Measurements from ENCODE around the gene TGFBR2. TPM values are rescaled to one million over a fixed set of nuclear protein-coding genes. Genes with fewer than 3 reads are reported as not detected.

Gene TGFBR2
- total and polyA plus RNA-seq, 2 of the 13 experiments (the other 11 are each of a cell fraction or from before 2014, with no cell fraction given), result 82.2 to 187 TPM

GRCh38 chr3:30667280-30667651 lies 60.9 kb downstream of the TGFBR2 start:
- no peak overlapping the region for H3K4me2 ChIP-seq (ENCODE audit: low read depth, low read length)
- ATAC-seq, result no peak
- CTCF ChIA-PET (ENCODE audit: low intra/inter-chr PET ratio, low total read pairs), result no interaction called here

GRCh38 chr3:30668051-30668609 lies 61.7 kb downstream of the TGFBR2 start:
- ChIA-PET POLR2A (no interaction called here), CTCF (ENCODE audit: low intra/inter-chr PET ratio, low total read pairs) (no interaction called here)
- Histone ChIP-seq H3K36me3 (replicated peaks in 1 of 2; ENCODE audit: control insufficient read depth in 1 of 2, insufficient read depth in 2 of 2, low read length in 2 of 2) (peaks cover 31 to 79% of the 10 kb centered on the region in 2 experiments), H3K4me3 (replicated peaks in 1 of 3; ENCODE audit: insufficient read depth in 1 of 3, low read depth in 2 of 3, low read length in 3 of 3) (no peak overlapping the region), H3K27me3 (ENCODE audit: control insufficient read depth in 1 of 2, insufficient read depth in 2 of 2, low read length in 2 of 2) (no peaks in the 10 kb centered on the region), H3K9me3 (ENCODE audit: low read length) (no peaks in the 10 kb centered on the region), H3K9ac (ENCODE audit: insufficient read depth, low read depth, low read length) (no peak overlapping the region), H3K4me2 (ENCODE audit: low read depth, low read length) (no peak overlapping the region), H4K20me1 (ENCODE audit: insufficient read depth, low read length) (peaks cover 64% of the 10 kb centered on the region), H3K27ac (ENCODE audit: extremely low read length, insufficient read depth, low read length) (no peak overlapping the region), H3K4me1 (ENCODE audit: insufficient read depth, low read length) (peaks cover 15% of the 10 kb centered on the region), H3K79me2 (ENCODE audit: insufficient read depth, low read length) (peaks cover 76% of the 10 kb centered on the region), H2AFZ (ENCODE audit: low read length) (no peak overlapping the region)
- no TSS peak for BruUV-seq (replicated peaks)
- in situ Hi-C loops (cut with HindIII; ENCODE audit: extremely low pct_ligation_motif_present, low pct_unique_long_range_greater_than_20kb), result no loop called here
- no peak for ATAC-seq
- DNase-seq (ENCODE audit: low spot score), result no peak
- FAIRE-seq, result no peak
- WGBS (ENCODE audit: low lambda C conversion rate), result 95% methylated on average over 5 of the region's 5 CpGs
- intact Hi-C loops (cut with micrococcal nuclease; ENCODE audit: unreplicated experiment), result no loop called here
- TF ChIP-seq RBM22 (optimal IDR thresholded peaks at IDR 0.05; ENCODE audit: low read length) (peak; percentile 99), BORCS8-MEF2B (CRISPR knock-in tag; IDR thresholded peaks at IDR 0.05) (no peak), SNAI1 (CRISPR knock-in tag; IDR thresholded peaks at IDR 0.05; ENCODE audit: borderline replicate concordance) (no peak), ZNF605 (CRISPR knock-in tag; IDR thresholded peaks at IDR 0.05) (no peak), BCL3 (CRISPR knock-in tag; IDR thresholded peaks at IDR 0.05) (no peak), GMEB2 (CRISPR knock-in tag; IDR thresholded peaks at IDR 0.05; ENCODE audit: low read depth) (no peak), ZNF18 (CRISPR knock-in tag; IDR thresholded peaks at IDR 0.05; ENCODE audit: insufficient replicate concordance) (no peak), LCORL (IDR thresholded peaks at IDR 0.05) (no peak), LCORL (CRISPR knock-in tag; IDR thresholded peaks at IDR 0.05) (no peak)

More at GRCh38 chr3:30667280-30667651, 60.9 kb downstream of the TGFBR2 start:
- FAIRE-seq (no peak), DNase-seq (ENCODE audit: low spot score) (no peak)
- Histone ChIP-seq H3K27me3 (ENCODE audit: control insufficient read depth in 1 of 2, insufficient read depth in 2 of 2, low read length in 2 of 2) (no peaks in the 10 kb centered on the region), H3K9ac (ENCODE audit: insufficient read depth, low read depth, low read length) (no peak overlapping the region), H3K36me3 (replicated peaks in 1 of 2; ENCODE audit: control insufficient read depth in 1 of 2, insufficient read depth in 2 of 2, low read length in 2 of 2) (peaks cover 28 to 79% of the 10 kb centered on the region in 2 experiments), H3K27ac (ENCODE audit: extremely low read length, insufficient read depth, low read length) (no peak overlapping the region), H3K9me3 (ENCODE audit: low read length) (no peaks in the 10 kb centered on the region), H3K4me3 (replicated peaks in 1 of 3; ENCODE audit: insufficient read depth in 1 of 3, low read depth in 2 of 3, low read length in 3 of 3) (no peak overlapping the region), H4K20me1 (ENCODE audit: insufficient read depth, low read length) (peaks cover 64% of the 10 kb centered on the region), H2AFZ (ENCODE audit: low read length) (no peak overlapping the region), H3K79me2 (ENCODE audit: insufficient read depth, low read length) (peaks cover 75% of the 10 kb centered on the region), H3K4me1 (ENCODE audit: insufficient read depth, low read length) (peaks cover 12% of the 10 kb centered on the region)
- no TSS peak for BruUV-seq (replicated peaks)
- intact Hi-C loops (cut with micrococcal nuclease; ENCODE audit: unreplicated experiment) (no loop called here), in situ Hi-C loops (cut with HindIII; ENCODE audit: extremely low pct_ligation_motif_present, low pct_unique_long_range_greater_than_20kb) (no loop called here)
- 78% methylated on average over 1 of the region's 1 CpG for WGBS (ENCODE audit: low lambda C conversion rate)
- POLR2A ChIA-PET, result interaction anchor here (1.2 kb wide), 1 partner anchor 24 kb away, joined by 3 read pairs; no protein-coding TSS in a partner anchor
- no peak for TF ChIP-seq ZNF616 (CRISPR knock-in tag; IDR thresholded peaks at IDR 0.05; ENCODE audit: low read depth)
- no peak for TF ChIP-seq CEBPB (IDR thresholded peaks at IDR 0.05; ENCODE audit: borderline replicate concordance, low read depth, low read length)
- no peak for TF ChIP-seq ZNF670 (CRISPR knock-in tag; IDR thresholded peaks at IDR 0.05; ENCODE audit: borderline replicate concordance)
- TF ChIP-seq CHD2 (IDR thresholded peaks at IDR 0.05; ENCODE audit: low read depth, low read length), result no peak
- no peak for TF ChIP-seq ZBTB3 (CRISPR knock-in tag; IDR thresholded peaks at IDR 0.05; ENCODE audit: borderline replicate concordance, low read depth)
- no peak for TF ChIP-seq ZNF230 (CRISPR knock-in tag; IDR thresholded peaks at IDR 0.05)
- no peak for TF ChIP-seq NKX3-1 (CRISPR knock-in tag; IDR thresholded peaks at IDR 0.05)
- peak; percentile 89 for TF ChIP-seq ZNF652 (CRISPR knock-in tag; IDR thresholded peaks at IDR 0.05; ENCODE audit: borderline replicate concordance, low read depth)
- no peak for TF ChIP-seq FOXC1 (CRISPR knock-in tag; IDR thresholded peaks at IDR 0.05; ENCODE audit: borderline replicate concordance)
- TF ChIP-seq RBM22 (optimal IDR thresholded peaks at IDR 0.05; ENCODE audit: low read length), result peak; percentile 99
- TF ChIP-seq XBP1 (CRISPR knock-in tag; IDR thresholded peaks at IDR 0.05), result no peak

Measured in HepG2 (cell line).